HG03064 (cell line): ENCODE data around the gene EREG.

Source experiments
- ATAC-seq: cut with Tn5 transposase; IDR thresholded peaks from one replicate; pipeline ENCODE4 v1.9.1; 2021; ENCODE audit warnings: low read depth; ENCODE audit not compliant: unreplicated experiment

Gene EREG

DNA sequence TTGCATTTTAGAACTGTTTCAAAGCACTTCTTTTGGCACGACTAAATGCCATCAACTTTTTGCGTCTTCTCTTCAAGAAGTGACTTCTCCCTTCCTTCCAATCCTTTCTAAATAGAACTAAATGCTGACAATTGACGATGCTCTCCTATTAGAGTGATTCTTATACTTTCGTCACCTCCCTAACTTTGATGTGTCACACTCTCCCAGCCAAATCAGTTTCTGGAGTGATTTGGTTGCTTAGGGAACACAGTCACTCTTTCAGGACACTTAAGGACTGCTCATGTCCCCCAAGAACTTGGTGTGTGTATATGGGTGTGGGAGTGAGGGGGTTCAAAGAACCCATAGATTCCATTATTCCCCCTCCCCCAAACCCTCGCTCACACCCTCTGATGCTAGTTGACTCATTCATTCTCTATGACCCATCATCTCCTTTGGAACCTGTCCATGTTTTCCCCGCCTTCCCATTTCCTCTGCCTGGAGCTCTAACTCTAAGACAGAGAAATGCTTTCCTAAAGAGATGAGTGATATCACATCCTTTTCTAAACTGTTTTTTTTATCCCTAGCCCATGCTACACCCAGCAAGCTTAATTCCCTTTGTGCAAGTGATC is 53.2 kb downstream of the EREG start:
- no peak for ATAC-seq

DNA sequence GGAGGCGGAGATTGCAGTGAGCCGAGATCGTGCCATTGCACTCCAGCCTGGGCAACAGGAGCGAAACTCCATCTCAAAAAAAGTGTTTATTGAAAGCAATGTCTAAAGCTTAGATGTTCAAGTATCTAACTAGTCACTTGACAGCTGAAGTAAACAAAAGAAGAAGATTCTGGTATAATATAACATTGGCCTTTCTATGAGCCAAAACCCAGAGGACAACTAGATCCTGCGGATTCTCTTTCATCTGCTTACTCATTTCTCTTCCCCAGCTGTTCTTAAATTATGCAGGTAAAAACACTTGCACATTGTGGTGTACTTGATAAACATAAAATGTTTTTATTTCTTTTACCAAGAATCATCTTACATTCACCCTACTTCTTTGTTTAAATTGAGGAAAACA is 55.9 kb downstream of the EREG start:
- no peak for ATAC-seq

DNA sequence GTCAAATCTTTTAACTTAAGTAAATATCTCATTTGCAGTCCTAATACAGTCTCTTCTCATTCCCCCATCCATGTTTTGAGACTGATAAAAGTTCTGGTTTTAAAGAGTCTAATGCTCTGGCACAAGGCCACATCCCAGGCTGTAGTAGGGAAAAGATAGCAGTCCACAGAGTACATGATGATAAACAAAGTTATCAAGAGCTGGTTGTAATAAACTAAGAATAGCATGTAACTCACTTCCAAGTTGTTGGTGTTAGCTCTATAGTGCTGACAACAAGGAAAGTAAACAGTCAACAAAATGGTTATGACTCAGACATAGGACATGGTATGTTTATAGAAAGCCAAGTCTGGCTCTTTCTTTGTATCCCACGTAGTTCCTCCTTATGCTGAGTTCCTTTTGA is 58.2 kb downstream of the EREG start:
- ATAC-seq, result no peak

DNA sequence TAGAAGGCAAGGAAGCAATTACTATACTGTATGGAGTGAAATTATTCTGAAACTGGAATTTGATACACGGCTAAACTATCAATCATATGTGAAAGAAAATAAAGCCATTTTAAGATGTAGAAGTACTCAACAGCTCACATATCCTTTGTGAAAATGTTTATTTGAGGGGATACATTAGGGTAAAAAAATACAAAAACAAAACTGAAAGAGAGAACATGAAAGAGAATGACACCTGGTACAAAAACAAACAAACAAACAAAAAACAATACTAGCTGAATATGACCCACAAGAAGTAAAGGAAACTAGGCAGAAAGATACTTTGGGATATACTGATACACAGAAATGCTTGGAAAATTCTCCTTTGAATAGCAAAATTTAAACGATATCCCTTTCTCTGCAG is 59.2 kb downstream of the EREG start:
- ATAC-seq, result no peak

DNA sequence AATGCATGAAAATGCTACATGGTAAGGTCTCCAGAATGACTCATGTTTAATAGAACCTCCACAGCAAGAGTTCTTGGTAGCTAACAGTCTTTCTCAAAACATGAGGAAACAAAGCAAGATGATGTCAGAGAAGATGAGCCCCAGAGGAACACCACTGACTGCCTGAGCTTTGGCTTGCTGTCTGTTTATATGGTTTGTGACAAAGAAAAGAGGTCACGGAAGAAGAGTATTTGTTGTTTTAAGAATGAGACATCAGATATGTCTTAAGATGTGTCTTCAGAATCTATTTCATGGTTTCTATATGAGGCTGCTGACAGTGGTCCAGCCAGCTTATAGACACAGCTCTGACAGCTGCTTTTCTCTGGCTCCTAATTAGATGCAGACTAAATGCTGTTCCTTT is 61.2 kb downstream of the EREG start:
- ATAC-seq, result no peak

DNA sequence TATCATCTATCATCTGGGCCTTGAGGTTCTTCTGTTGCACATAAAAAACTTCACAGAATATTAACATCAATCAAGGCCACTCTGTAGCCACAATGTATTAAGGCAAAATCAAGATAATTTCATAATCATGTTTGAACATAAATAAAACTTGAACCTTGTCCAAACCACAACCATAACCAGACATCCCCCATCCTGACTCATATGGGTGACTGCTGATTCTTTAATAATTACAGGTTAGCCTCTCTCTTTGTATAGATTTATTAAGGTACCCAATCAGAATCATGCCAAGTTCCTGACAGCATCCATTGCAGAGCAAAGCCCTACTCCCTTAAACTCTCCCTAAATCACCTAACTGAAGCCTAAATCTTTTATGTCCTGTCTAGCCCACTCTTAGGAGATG is 63.3 kb downstream of the EREG start:
- no peak for ATAC-seq

DNA sequence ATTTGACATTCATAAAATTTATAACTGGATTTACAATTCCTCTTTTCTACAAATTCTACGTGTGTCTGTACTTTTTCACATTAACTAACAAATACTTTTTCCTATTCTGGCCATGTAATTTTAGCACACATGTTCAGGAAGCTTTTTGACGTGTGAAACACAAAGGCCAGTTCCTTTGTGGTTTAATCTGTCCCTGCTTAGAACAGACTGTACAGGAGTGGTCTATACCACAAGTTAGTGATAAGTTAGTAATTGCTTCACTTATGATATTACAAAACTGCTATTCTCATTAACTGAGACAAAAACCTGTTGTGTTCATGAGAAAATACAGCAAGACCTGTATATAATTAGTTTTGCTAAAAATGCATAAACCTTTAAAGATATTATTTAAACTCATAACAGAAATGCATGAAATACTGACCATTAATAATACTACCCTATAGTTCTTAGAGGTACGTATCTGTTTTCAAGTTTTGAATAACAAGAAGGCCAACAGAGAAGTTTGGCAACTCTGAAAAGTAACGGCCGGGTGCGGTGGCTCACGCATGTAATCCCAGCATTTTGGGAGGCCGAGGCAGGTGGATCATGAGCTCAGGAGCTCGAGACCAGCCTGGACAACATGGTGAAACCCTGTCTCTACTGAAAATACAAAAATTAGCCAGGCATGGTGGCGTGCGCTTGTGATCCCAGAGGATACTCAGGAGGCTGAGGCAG is 66.3 kb downstream of the EREG start:
- peak; percentile 93 for ATAC-seq

DNA sequence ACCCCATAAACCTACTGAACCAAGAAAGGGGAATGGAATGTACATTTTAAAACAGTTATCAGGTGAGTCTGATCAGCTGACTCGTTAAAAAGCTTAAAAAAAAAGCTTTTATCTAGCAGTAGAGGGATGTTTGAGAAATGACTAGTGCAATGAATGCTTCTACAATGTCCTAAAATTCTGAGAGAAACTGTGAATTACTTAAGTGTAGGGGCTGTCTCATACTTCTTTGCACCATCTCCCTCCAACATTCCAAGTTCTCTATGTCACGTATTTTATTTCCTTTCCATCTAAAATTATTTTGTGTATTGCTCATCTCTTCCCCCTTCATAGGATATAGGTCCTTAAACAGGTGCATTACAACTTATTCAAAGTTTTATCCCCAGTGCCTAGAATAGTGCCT is 68.1 kb downstream of the EREG start:
- ATAC-seq, result no peak

DNA sequence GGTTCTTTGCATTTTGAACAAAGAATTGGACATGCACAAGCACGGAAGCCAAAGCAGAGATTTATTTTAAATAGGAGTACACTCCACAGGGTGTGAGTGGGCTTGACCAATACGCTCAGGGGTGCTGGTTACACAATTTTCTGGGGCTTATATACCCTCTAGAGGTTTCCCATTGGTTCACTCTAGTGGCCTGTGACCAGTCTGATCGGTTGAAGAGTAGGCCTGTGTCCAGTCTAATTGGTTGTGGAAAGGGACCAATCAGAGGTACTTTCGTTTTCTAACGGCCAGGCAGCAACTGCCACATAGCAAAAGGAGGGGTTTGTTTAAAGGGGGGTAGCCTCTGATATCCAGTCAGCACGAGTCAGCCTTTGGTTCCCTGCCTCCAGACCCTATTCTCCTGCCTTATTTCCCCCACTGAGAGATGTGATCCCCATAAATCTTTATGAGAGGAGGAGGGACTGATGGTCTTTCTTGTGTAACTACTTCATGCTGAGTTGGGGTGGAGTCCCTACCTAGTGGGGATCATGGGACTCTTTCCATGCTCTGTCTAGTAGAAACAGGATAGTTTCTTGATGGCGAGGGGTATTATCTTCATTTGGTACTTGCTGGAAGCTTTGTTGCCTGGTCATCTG is 68.7 kb downstream of the EREG start:
- ATAC-seq, result no peak

DNA sequence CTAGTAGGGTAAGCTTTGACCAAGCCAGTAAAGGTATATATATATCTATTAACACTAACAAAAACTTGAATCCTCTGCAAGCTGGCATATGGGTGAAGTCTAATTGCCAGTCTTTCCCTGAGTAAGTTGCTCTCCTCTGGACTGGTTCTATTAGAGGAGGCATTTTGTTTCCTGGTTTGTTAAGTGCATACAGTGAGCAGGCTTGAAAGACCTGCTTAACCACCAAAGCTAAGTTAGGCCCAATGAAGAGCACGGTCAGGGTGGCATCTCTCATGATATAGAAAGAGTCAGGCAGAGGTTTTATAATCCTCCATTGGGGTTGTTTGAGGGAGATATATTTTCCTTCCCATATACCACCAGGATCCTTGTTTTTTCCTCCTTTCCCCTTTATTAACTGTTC is 70.4 kb downstream of the EREG start:
- no peak for ATAC-seq

DNA sequence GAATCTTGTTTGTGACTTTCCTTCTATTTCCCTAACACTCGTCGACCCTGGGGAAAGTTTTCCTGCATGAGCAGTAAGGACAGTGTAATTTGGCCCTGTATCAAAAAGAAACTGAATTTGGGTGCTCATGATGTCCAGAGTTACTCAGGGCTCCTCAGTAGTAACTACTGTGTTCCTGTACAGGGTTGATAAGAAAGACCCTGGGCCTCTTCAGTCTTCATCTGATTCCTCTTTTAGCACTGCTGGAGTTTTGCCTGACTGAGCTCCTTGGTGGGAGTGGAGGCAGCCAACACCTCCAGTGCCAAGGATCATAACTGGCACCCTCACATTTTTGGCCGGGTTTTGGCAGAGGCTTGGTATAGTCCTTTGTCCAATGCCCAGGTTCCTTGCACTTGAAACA is 72.9 kb downstream of the EREG start:
- no peak for ATAC-seq
